NCI-H1092 (cell line): ENCODE data around the gene WNT9B.
"Not testable (repeated sequence)": the region's sequence is repeated elsewhere in the genome, so short reads cannot be mapped to it uniquely, and the experiment has no call there.

ENCODE experiments used
- DNase-seq: peaks from one replicate; lab custom pipeline; 2025; lab: John Stamatoyannopoulos, UW

WNT9B gene

GRCh38 chr17:46821482-46822387 is 29.6 kb upstream of the WNT9B start:
- DNase-seq = no peak

DNA sequence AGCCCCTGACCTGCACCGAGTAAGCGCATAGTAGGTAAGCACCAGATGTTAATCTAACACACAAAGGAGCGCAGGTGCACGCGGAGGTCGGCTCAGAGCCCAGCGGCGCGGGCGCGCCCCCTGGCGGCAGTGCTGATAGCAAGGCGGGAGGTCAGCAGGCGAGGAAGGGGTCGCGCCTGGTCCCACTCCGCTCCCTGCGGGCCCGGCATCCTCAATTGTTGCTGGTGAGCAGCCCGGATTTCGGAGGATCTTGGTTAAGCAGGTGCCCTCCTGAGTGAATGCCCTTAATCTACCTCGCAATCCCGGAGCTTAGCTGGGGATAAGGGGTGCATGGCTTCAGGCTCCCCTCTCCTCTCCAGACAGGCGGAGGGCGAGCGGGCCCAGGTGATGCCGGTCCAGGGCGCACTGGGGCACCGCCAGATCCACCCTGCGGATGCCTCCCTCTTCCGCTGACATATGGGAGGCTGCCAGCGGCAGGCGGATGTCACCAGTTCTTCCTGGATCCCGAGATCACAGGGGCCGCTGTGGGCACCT is 28.9 kb upstream of the WNT9B start:
- DNase-seq = no peak

DNA sequence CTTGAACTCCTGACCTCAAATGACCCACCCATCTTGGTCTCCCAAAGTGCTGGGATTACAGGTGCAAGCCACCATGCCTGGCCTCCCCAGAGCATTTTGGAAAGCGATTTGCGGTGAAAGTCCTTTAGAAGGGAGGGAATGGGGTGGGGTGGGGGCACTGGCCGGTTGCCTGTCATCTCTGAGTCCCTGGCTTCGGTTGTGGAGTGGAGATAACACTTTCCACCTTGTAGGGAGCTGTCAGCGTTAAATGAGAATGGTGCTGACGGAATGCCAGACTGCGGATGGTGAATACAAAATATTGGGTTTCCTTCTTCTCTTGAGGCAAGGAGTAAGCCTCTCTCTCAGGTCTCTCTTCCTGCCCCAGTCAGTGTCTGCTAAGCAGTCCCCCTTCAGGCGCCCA is 27.7 kb upstream of the WNT9B start:
- DNase-seq = no peak

GRCh38 chr17:46826116-46826515 is 25.3 kb upstream of the WNT9B start:
- no peak for DNase-seq

DNA sequence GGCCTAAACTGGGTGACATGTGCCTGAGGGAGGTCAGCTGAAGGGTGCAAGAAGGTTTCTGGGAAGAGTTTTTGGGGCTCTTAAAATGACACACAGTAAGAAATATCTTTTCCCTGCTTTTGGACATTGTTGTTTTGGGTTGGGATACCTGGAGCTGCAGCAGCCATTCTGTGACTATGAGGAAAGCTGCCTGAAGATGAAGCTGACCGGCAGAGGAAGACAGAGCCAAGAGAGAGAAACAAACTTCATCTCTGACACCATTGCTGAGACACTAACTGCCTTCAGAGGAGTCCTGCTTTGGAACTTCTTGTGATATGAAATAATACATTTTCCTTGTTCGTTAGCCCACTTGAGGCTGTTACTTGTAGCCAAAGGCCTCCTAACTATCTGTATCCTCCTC is 24.1 kb upstream of the WNT9B start:
- DNase-seq = no peak

GRCh38 chr17:46831573-46832330 is 19.6 kb upstream of the WNT9B start:
- no peak for DNase-seq

- DNase-seq = no peak
Measured at GRCh38 chr17:46832331-46832821, 19.0 kb upstream of the WNT9B start.

GRCh38 chr17:46832945-46833839 is 18.2 kb upstream of the WNT9B start:
- no peak for DNase-seq

DNA sequence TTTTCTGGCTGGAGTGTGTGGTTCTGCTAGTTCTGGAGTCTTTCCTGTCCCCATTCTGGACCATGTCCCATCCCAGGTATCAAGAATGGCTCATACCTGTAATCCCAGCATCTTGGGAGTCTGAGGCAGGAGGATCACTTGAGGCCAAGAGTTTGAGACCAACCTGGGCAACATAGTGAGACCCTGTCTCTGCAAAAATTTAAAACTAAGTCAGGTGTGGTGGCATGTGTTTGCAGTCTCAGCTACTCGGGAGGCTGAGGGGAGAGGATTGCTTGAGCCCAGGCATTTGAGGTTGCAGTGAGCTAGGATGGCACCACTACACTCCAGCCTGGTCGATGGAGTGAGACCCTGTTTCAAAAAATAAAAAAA is 17.6 kb upstream of the WNT9B start:
- no peak for DNase-seq

GRCh38 chr17:46834846-46835245 is 16.5 kb upstream of the WNT9B start:
- no peak for DNase-seq

GRCh38 chr17:46836500-46836899 is 14.9 kb upstream of the WNT9B start:
- no peak for DNase-seq

- DNase-seq = no peak
Measured at GRCh38 chr17:46837521-46837920, 13.9 kb upstream of the WNT9B start.

DNA sequence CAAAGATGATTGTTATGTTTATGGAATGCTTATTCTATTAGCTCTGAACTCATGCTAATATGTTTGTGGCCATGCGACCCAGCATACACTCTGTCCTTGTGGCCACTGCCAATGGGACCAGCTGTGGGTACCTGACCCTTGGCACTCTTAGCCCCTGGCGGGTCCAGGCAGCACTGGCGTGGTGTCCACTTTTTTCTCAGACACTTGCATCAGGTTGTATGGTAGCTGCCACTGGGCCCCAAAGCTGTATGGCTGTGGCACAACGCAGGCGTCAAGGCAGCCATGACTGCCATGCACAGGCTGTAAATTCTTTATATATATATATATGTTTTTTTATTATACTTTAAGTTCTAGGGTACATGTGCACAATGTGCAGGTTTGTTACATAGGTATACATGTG is 12.2 kb upstream of the WNT9B start:
- DNase-seq = no peak

- not testable (repeated sequence) for DNase-seq
Measured at GRCh38 chr17:46840596-46840995, 10.8 kb upstream of the WNT9B start.

- DNase-seq = no peak
Measured at GRCh38 chr17:46841561-46842379, 9.6 kb upstream of the WNT9B start.

- DNase-seq = no peak
Measured at GRCh38 chr17:46842835-46843234, 8.5 kb upstream of the WNT9B start.

DNA sequence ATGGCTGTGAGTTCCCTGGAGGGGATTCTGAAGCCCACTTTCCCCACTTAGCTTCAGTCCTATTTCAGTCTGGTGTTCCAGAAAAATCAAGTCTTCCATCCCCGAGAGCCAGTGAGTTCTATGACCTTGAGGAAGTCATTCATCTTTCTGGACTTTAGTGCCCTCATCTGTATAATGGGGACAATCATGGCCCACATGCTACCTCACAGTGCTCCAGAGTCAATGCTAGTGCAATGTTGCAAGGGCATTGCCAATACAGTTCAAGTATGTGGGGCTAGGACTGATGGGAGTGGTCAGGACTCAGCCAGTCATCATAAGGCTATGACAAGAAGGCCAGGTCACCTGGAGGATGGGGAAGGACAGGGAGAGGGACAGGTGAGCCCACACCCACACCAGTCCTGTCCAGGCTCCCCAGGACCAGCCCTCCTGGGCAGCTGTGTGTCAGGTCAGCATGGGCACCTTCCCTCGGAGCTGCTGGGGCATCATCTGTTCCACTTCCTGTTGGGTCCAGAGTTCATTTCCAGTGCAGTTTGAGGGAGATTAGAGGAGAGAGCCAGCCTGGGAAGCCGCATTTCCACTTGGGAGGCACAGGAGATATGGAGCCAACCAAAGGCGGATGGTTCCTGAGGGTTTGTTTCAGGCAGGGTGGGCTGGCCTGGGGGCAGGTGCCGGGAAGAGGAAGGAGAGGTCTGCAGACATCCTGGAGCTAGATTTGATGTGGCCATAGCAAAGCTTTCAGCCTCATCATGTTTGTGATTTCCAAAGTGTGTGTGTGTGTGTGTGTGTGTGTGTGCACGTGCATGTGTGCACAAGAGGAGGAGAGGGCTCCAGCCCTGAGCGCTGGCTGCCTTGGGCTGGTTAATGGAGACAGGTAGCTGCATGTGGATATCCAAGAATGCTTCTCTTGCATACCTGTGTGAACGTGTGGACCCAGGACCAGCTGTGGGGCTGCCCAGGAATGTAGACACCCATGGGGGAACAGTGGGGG is 3.9 kb upstream of the WNT9B start:
- DNase-seq = no peak

DNA sequence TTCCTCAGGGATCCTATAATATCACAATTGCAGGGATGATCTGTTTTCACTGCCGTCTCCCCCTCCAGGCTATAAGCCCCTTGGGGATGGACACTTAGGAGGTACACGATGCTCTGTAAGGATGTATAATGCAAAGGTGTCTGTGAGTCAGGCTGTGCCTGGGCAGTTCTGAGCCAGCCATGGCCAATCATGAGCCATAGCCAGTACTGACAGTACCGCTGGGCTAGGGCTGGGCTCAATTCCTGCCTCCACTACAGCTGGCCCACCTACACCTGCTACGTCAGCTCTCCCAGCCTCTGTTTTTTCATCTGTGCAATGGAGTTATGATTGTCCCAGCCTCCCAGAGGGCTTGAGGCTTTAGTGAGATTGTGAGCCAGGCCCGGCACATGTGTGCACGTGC is 2.8 kb upstream of the WNT9B start:
- DNase-seq = no peak

- DNase-seq = no peak
Measured at GRCh38 chr17:46850688-46851028, 725 bp upstream of the WNT9B start.

DNA sequence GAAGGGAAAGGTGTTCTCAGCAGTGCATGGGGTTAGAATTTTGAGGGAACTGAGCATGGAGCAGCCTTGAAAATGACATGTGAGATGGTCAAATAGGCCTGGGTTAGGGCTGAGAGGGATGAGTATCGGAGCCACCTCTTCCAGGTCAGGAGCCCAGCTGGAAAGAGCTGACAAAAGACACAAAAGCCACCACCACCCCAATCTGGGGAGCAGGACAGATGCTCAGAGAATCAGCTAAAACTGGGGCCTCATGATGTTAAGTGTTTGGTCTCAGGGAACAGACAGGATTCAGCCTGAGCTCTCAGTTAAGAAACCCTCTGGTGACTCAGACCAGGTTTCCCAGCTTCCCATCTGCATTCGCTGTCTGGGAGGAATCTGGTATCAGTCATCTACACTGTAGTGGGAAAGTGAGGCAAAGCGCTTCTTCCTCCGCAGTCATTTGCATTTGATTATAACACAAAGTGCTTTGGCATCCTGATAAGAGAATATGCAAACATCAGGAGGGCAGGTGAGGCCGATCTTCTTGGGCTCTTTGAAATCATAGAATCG is 2.6 kb downstream of the WNT9B start:
- no peak for DNase-seq
